ENCODE measurements around the gene FIS1.

- no peak for TF ChIP-seq CTCF (IDR thresholded peaks at IDR 0.05)
- no peak for TF ChIP-seq POLR2A (IDR thresholded peaks at IDR 0.05)
Measured at GRCh38 chr7:101226721-101227120, 18.2 kb downstream of the FIS1 start.
